LHCN-M2 (cell line): Measurements from ENCODE around the gene PLCXD1. TPM values are rescaled to one million over a fixed set of nuclear protein-coding genes. Genes with fewer than 3 reads are reported as not detected.
"Not testable (repeated sequence)": the region's sequence is repeated elsewhere in the genome, so short reads cannot be mapped to it uniquely, and the experiment has no call there.

Experiments used
- DNase-seq: peaks from one replicate; pipeline ENCODE4 v3.0.0-alpha.2; 2012; ENCODE audit warnings: low read depth
- total RNA-seq: library from RNA; depleted of rRNA; stranded (reverse); fragments of >200 nt; gene quantifications from 2 replicates; pipeline ENCODE4 v1.2.3, GENCODE V29; 2014; rRNA removed

The PLCXD1 gene
- total RNA-seq, 1 experiment from 2014 or later, result 14.0 TPM

- DNase-seq, result no peak
Observed at GRCh38 chrX:349702-350101, 68.5 kb downstream of the PLCXD1 start.

- DNase-seq, result no peak
Observed at GRCh38 chrX:350148-350533, 69.0 kb downstream of the PLCXD1 start.

- DNase-seq, result no peak
Observed at GRCh38 chrX:350534-351323, 69.5 kb downstream of the PLCXD1 start.

- not testable (repeated sequence) for DNase-seq
Observed at GRCh38 chrX:351324-351641, 70.1 kb downstream of the PLCXD1 start.

GRCh38 chrX:351736-352135, 70.6 kb downstream of the PLCXD1 start:
- no peak for DNase-seq

GRCh38 chrX:352181-352580, 71.0 kb downstream of the PLCXD1 start:
- no peak for DNase-seq

- no peak for DNase-seq
Observed at GRCh38 chrX:352582-353314, 71.6 kb downstream of the PLCXD1 start.

Other genes starting within 250 kb of the PLCXD1 start
- 59.2 and 65.1 TPM in 2 replicates for gene GTPBP6, start 37.4 kb downstream of the PLCXD1 start, total RNA-seq
- 21.2 and 23.6 TPM in 2 replicates for gene PPP2R3B, start 105.5 kb downstream of the PLCXD1 start, total RNA-seq